GM12878 (cell line): ENCODE measurements around the gene SPART. TPM values are rescaled to one million over a fixed set of nuclear protein-coding genes. Genes with fewer than 3 reads are reported as not detected.

Experiments
- ATAC-seq: fragments of 200-7000 bp; cut with Tn5 transposase; 3 replicates; pipeline ENCODE4 v1.9.1; 2020; ENCODE audit warnings: mild to moderate bottlenecking, moderate library complexity
- BruUV-seq: library from RNA; stranded (reverse); fragments of 400-500 nt; replicated peaks from 2 replicates; lab custom pipeline; 2021; lab: Mats Ljungman, UMichigan
- CTCF ChIA-PET: fragments of 300-600 bp; sonication (Branson Sonifier 250); formaldehyde crosslinking; extraction: SDS; loops from one replicate; lab custom pipeline; 2021; ENCODE audit warnings: inconsistent platforms; lab: Yijun Ruan, JAX
- POLR2A ChIA-PET: fragments of 350-600 bp; formaldehyde crosslinking; extraction: SDS; loops from one replicate; lab custom pipeline; 2021; ENCODE audit warnings: inconsistent platforms; lab: Charles Lee
- RAD21 ChIA-PET: fragments of 300-600 bp; sonication (Branson Sonifier 250); formaldehyde crosslinking; loops from one replicate; lab custom pipeline; 2023; ENCODE audit warnings: antibody characterized with exemption; ENCODE audit not compliant: unreplicated experiment; lab: Charles Lee
- SMC1A ChIA-PET: fragments of 300-600 bp; sonication (Branson Sonifier 250); formaldehyde crosslinking; loops from one replicate; lab custom pipeline; 2023; ENCODE audit not compliant: unreplicated experiment, uncharacterized antibody; lab: Charles Lee
- DNase-seq: peaks from one replicate; pipeline ENCODE4 v3.0.0-alpha.2; 2011; ENCODE audit warnings: low read depth, low spot score
- FAIRE-seq: peaks from 3 replicates; lab custom pipeline; 2011; peaks lifted over from hg19 to GRCh38; lab: Jason Lieb, UNC
- H2AFZ ChIP-seq: 2 replicates; pipeline ENCODE4 v1.6.0; 2011; ENCODE audit warnings: low read depth, low read length, control low read depth; ENCODE audit not compliant: control insufficient read depth
- H3K27ac ChIP-seq: 2 replicates; pipeline ENCODE4 v1.5.1; 2011; ENCODE audit warnings: control low read depth; ENCODE audit not compliant: control insufficient read depth, insufficient read depth
- H3K27me3 ChIP-seq, 2 experiments: replicated peaks in 1 of 2; 2 replicates each; pipeline versions ENCODE4 v1.6.0 to v1.6.1; 2011; ENCODE audit warnings: low read length in 1 of 2; ENCODE audit not compliant: control insufficient read depth in 2 of 2, insufficient read depth in 2 of 2
- H3K36me3 ChIP-seq, 2 experiments: 2 replicates each; pipeline ENCODE4 v1.5.1; 2011; ENCODE audit warnings: low read length in 1 of 2; ENCODE audit not compliant: control insufficient read depth in 2 of 2, insufficient read depth in 2 of 2
- H3K4me1 ChIP-seq: 2 replicates; pipeline ENCODE4 v1.6.1; 2011; ENCODE audit warnings: mild to moderate bottlenecking, low read length, moderate library complexity, mixed read lengths; ENCODE audit not compliant: control insufficient read depth, insufficient read depth
- H3K4me2 ChIP-seq: 2 replicates; pipeline ENCODE4 v1.6.0; 2011; ENCODE audit warnings: control low read depth; ENCODE audit not compliant: control insufficient read depth, insufficient read depth
- H3K4me3 ChIP-seq: fragments of 200-600 bp; sonication (generic); 2 replicates; pipeline ENCODE4 v1.5.1; 2016
- H3K79me2 ChIP-seq: 2 replicates; pipeline ENCODE4 v1.6.0; 2011; ENCODE audit warnings: low read length; ENCODE audit not compliant: control insufficient read depth, insufficient read depth
- H3K9ac ChIP-seq: 2 replicates; pipeline ENCODE4 v1.8.0; 2011; ENCODE audit warnings: low read length, control low read depth, mixed read lengths; ENCODE audit not compliant: control insufficient read depth, insufficient read depth
- H3K9me3 ChIP-seq: replicated peaks from 3 replicates; pipeline ENCODE4 v1.5.1; 2011; ENCODE audit warnings: mild to moderate bottlenecking, low read length; ENCODE audit not compliant: control insufficient read depth, insufficient read depth
- H4K20me1 ChIP-seq: 2 replicates; pipeline ENCODE4 v1.6.0; 2011; ENCODE audit not compliant: control insufficient read depth, insufficient read depth
- BHLHE40 ChIP-seq, 2 experiments: fragments of 450-650 bp in 1 of 2; IDR thresholded peaks; 2 replicates each; pipeline ENCODE4 v1.6.1; 2011 to 2017; ENCODE audit warnings: low read depth in 2 of 2, borderline replicate concordance in 1 of 2, improper control_type of control experiment in 1 of 2, low read length in 1 of 2, mild to moderate bottlenecking in 1 of 2
- DPF2 ChIP-seq: fragments of 450-650 bp; IDR thresholded peaks from 2 replicates; pipeline ENCODE4 v1.6.1; 2017; ENCODE audit warnings: mild to moderate bottlenecking
- KAT2A ChIP-seq: conservative IDR thresholded peaks from 2 replicates; pipeline ENCODE4 v1.6.1; 2011; ENCODE audit warnings: low read depth, low read length; ENCODE audit not compliant: control insufficient read depth
- MTA3 ChIP-seq: IDR thresholded peaks from 2 replicates; pipeline ENCODE4 v1.6.1; 2012; ENCODE audit warnings: low read length, inconsistent platforms, borderline replicate concordance
- RELB ChIP-seq: fragments of 450-650 bp; IDR thresholded peaks from 2 replicates; pipeline ENCODE4 v1.6.1; 2017; ENCODE audit warnings: low read depth, mild to moderate bottlenecking, moderate library complexity
- SMAD1 ChIP-seq: fragments of 450-650 bp; IDR thresholded peaks from 2 replicates; pipeline ENCODE4 v1.6.1; 2018; ENCODE audit warnings: mild to moderate bottlenecking, low read depth; ENCODE audit not compliant: partially characterized antibody
- SPI1 ChIP-seq: IDR thresholded peaks from 2 replicates; pipeline ENCODE4 v1.6.1; 2011; ENCODE audit warnings: low read depth, mild to moderate bottlenecking, low read length, moderate library complexity, borderline replicate concordance; ENCODE audit not compliant: insufficient read depth
- USF1 ChIP-seq: IDR thresholded peaks from 2 replicates; pipeline ENCODE4 v1.6.1; 2011; ENCODE audit warnings: borderline replicate concordance, low read depth, mild to moderate bottlenecking, moderate library complexity, mixed read lengths, low read length; ENCODE audit not compliant: insufficient read depth; ENCODE audit errors: extremely low read length
- WGBS: methylation state at CpG from one replicate; pipeline ENCODE4 v1.1.6; 2016; ENCODE audit warnings: low lambda C conversion rate; ENCODE audit not compliant: insufficient replicate concordance, insufficient coverage; ENCODE audit errors: missing lambda C conversion rate; 5-methylcytosine and 5-hydroxymethylcytosine counted together
- in situ Hi-C: fragments of 300-500 bp; cut with MboI; formaldehyde crosslinking; loops from 9 replicates; pipeline ENCODE4 v1.14.3; 2018; ENCODE audit warnings: mixed read lengths
- intact Hi-C: fragments of 100-400 bp; cut with micrococcal nuclease; formaldehyde crosslinking; loops from one replicate; pipeline ENCODE4 v1.14.2; 2022; ENCODE audit not compliant: unreplicated experiment
- polyA plus RNA-seq, 11 experiments: library from polyadenylated mRNA; depleted of rRNA in 4 of 11; unstranded in 6 of 11; stranded (reverse) in 5 of 11; fragments of >200 nt; fragmentation: Nextera tagmentation in 4 of 11; fragmentation: Illumina TruSeq in 1 of 11; extraction: Ambion mirVana in 4 of 11; extraction: Trizol in 1 of 11; gene quantifications; 1 replicate in 1 of 11; 2 replicates in 10 of 11; pipeline versions ENCODE4 v1.2.1 to v1.2.3, GENCODE V29; 2011 to 2016; ENCODE audit warnings: inconsistent platforms in 2 of 11, missing spikeins in 2 of 11, low read depth in 1 of 11
- total RNA-seq, 4 experiments: library from RNA; depleted of rRNA in 3 of 4; stranded (reverse); fragments of >200 nt in 3 of 4; fragmentation: Illumina TruSeq in 1 of 4; extraction: Trizol in 1 of 4; gene quantifications; 2 replicates each; pipeline versions ENCODE4 v1.2.1 to v1.2.3, GENCODE V29; 2013 to 2021
- TF ChIP-seq, protein P1 (sequence below): IDR thresholded peaks from 2 replicates; pipeline ENCODE4 v1.6.1; 2012; ENCODE audit warnings: improper control_type of control experiment, low read depth, low read length; ENCODE audit not compliant: insufficient replicate concordance
- TF ChIP-seq, protein P2 (sequence below): fragments of 150-350 bp; IDR thresholded peaks from 2 replicates; pipeline ENCODE4 v1.6.1; 2014; ENCODE audit warnings: mild to moderate bottlenecking, low read depth, low read length

SPART gene
- total and polyA plus RNA-seq, 10 of the 15 experiments (the other 5 are each of a cell fraction or from before 2014, with no cell fraction given) = 17.6 to 74.6 (median 42.1) TPM

GRCh38 chr13:36313047-36313969 lies 32.9 kb downstream of the SPART start:
- Histone ChIP-seq H4K20me1 (no peaks in the 10 kb centered on the region), H3K79me2 (no peaks in the 10 kb centered on the region), H3K9me3 (no peaks in the 10 kb centered on the region), H3K27ac (no peak overlapping the region), H3K36me3 (peaks cover 0 to 1% of the 10 kb centered on the region in 2 experiments; a peak in 1 of 4 replicates), H3K4me1 (no peaks in the 10 kb centered on the region), H3K27me3 (no peaks in the 10 kb centered on the region), H3K4me2 (no peak overlapping the region), H2AFZ (no peak overlapping the region), H3K4me3 (no peak overlapping the region), H3K9ac (no peak overlapping the region)
- ATAC-seq = no peak
- ChIA-PET SMC1A (no interaction called here), POLR2A (interaction anchor here (0.7 kb wide), 1 partner anchor 13 kb away, joined by 4 read pairs; no protein-coding TSS in a partner anchor), RAD21 (no interaction called here), CTCF (interaction anchor here (0.8 to 1.1 kb wide), 2 partner anchors 30 to 31 kb away, joined by 3 to 5 read pairs; no protein-coding TSS in a partner anchor)
- no peak for FAIRE-seq
- intact Hi-C loops (no loop called here), in situ Hi-C loops (no loop called here)
- no peak for DNase-seq
- 39% methylated on average over 3 of the region's 3 CpGs for WGBS
- TSS peak; percentile 7 for BruUV-seq
- TF ChIP-seq, protein P1, sequence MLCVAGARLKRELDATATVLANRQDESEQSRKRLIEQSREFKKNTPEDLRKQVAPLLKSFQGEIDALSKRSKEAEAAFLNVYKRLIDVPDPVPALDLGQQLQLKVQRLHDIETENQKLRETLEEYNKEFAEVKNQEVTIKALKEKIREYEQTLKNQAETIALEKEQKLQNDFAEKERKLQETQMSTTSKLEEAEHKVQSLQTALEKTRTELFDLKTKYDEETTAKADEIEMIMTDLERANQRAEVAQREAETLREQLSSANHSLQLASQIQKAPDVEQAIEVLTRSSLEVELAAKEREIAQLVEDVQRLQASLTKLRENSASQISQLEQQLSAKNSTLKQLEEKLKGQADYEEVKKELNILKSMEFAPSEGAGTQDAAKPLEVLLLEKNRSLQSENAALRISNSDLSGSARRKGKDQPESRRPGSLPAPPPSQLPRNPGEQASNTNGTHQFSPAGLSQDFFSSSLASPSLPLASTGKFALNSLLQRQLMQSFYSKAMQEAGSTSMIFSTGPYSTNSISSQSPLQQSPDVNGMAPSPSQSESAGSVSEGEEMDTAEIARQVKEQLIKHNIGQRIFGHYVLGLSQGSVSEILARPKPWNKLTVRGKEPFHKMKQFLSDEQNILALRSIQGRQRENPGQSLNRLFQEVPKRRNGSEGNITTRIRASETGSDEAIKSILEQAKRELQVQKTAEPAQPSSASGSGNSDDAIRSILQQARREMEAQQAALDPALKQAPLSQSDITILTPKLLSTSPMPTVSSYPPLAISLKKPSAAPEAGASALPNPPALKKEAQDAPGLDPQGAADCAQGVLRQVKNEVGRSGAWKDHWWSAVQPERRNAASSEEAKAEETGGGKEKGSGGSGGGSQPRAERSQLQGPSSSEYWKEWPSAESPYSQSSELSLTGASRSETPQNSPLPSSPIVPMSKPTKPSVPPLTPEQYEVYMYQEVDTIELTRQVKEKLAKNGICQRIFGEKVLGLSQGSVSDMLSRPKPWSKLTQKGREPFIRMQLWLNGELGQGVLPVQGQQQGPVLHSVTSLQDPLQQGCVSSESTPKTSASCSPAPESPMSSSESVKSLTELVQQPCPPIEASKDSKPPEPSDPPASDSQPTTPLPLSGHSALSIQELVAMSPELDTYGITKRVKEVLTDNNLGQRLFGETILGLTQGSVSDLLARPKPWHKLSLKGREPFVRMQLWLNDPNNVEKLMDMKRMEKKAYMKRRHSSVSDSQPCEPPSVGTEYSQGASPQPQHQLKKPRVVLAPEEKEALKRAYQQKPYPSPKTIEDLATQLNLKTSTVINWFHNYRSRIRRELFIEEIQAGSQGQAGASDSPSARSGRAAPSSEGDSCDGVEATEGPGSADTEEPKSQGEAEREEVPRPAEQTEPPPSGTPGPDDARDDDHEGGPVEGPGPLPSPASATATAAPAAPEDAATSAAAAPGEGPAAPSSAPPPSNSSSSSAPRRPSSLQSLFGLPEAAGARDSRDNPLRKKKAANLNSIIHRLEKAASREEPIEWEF = no peak
- TF ChIP-seq USF1 (no peak), BHLHE40 (IDR thresholded peaks at IDR 0.05; ENCODE audit: borderline replicate concordance in 1 of 2, low read depth in 2 of 2, low read length in 1 of 2) (no peak), SPI1 (no peak), KAT2A (no peak), RELB (no peak), DPF2 (no peak), SMAD1 (no peak), MTA3 (no peak)
- TF ChIP-seq, protein P2, sequence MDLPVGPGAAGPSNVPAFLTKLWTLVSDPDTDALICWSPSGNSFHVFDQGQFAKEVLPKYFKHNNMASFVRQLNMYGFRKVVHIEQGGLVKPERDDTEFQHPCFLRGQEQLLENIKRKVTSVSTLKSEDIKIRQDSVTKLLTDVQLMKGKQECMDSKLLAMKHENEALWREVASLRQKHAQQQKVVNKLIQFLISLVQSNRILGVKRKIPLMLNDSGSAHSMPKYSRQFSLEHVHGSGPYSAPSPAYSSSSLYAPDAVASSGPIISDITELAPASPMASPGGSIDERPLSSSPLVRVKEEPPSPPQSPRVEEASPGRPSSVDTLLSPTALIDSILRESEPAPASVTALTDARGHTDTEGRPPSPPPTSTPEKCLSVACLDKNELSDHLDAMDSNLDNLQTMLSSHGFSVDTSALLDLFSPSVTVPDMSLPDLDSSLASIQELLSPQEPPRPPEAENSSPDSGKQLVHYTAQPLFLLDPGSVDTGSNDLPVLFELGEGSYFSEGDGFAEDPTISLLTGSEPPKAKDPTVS = no peak
- TF ChIP-seq, all 136 proteins: peak for 0
